Measurements from ENCODE around the gene ZNF330.

ZNF330 gene

GRCh38 chr4:141233673-141234072 is 13.0 kb downstream of the ZNF330 start:
- DNase-seq (ENCODE audit: low read depth): no peak

GRCh38 chr4:141238186-141238585 is 17.5 kb downstream of the ZNF330 start:
- DNase-seq (ENCODE audit: low read depth): no peak

- DNase-seq (ENCODE audit: low read depth): no peak
Observed at GRCh38 chr4:141240259-141240658, 19.6 kb downstream of the ZNF330 start.

- no peak for DNase-seq (ENCODE audit: low read depth)
Observed at GRCh38 chr4:141240671-141241070, 20.0 kb downstream of the ZNF330 start.

DNA sequence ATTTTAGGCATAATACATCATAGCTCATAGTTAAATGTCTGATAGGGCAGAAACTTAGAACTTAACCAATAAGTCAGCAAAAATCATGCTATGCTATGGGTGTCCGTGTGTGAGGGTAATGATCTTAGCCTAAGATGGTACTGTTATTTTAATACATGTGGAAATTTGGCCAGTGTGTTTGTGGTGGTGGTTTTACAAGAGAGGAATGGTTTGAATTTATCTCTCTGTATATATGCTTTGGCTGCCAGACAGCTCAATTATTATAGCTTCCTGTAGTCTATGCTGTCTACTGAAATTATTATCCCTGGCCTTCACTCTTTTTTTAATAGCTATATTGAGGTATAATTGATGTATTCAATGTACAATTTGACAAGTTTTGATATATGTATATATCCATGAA is 21.3 kb downstream of the ZNF330 start:
- no peak for DNase-seq (ENCODE audit: low read depth)

DNA sequence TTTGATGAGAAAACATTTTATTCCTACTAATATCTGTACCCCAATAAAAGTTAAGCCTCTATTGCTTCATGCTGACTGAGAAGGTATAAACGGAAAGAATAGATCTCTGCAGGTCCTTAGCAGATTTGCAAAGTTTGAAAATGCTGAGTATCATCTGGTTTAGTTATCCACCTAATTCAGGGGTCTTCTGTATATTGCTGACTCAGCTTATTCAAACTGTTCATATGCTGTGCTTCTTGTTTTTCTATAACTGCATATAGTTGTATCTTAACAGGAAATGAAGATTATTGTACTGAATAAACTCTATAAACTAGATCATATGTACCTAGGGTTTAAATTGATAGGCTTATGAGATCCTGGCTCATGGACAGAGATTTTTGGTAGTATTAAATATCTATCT is 23.7 kb downstream of the ZNF330 start:
- no peak for DNase-seq (ENCODE audit: low read depth)

DNA sequence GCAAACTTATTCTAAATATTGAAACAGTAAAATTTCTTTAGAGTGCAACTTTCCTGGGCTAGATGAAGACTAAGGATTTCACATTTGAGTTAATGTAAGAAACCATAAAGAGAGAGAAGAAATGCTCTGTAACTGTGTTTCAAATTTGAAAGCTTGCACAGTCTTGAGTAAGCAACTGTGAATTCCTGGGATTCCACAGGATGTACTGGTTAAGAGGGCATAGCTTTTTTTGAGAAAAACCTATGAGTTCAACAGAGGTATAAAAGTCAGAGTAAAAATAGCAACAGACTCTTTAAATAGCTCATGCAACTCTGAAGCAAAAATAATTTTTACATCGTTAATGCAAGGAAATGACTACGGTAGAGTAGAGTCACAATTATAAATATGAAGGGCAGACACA is 25.5 kb downstream of the ZNF330 start:
- DNase-seq (ENCODE audit: low read depth): peak; percentile 8

- no peak for DNase-seq (ENCODE audit: low read depth)
Observed at GRCh38 chr4:141246683-141247429, 26.2 kb downstream of the ZNF330 start.

DNA sequence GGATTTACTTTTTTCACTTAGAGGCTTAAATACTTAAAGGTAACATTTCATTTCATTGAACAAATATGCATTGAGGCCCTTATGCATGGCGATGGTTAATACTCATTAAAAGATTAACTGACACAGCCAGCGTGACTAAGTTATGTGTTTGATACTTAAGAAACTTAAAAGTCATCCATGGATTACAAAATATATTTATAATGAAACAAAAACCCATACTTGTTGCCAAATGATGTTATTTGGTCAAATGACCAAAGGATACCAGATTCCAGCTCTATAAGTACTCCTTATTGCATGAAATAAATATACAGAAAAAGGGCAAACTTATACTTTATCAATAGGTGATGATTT is 26.7 kb downstream of the ZNF330 start:
- no peak for DNase-seq (ENCODE audit: low read depth)

- DNase-seq (ENCODE audit: low read depth): peak; percentile 26
Observed at GRCh38 chr4:141248029-141248428, 27.3 kb downstream of the ZNF330 start.

DNA sequence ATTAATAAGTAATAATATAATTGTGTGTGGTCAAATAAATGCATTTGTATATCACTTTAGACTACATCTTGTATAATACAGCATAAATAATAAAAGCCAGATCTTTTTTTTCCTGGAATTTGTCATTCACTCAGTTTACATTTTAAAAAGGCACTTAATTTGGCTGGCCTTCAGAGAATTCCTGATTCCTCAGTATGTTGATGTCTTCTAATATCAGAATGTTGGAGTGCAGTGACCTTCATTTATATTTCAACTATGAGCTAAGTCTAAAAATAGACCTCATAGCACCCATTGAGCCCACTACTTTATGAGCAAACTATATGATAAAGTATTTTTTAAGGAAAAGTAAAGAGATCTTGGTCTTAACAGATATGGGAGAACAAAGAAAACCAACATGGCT is 27.8 kb downstream of the ZNF330 start:
- DNase-seq (ENCODE audit: low read depth): no peak

DNA sequence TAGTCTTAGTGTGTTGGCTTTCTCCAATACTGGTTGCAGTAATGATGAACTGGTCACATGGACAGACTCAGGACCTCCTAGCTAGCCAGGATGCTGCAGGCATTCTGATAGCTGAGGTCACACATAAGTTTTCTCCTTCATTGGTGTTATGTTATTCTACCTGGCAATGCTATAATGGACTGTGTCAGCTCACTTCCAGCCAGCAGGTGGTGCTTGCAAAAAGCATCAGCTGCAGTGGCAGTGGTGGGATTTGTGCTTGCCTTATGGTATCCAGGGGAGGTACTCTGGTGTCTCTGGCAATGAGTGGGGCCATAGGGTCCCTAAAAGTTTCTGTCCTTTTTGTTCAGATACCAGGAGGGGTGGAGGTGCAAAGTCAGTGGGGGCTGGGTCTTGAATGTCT is 33.6 kb downstream of the ZNF330 start:
- DNase-seq (ENCODE audit: low read depth): no peak

DNA sequence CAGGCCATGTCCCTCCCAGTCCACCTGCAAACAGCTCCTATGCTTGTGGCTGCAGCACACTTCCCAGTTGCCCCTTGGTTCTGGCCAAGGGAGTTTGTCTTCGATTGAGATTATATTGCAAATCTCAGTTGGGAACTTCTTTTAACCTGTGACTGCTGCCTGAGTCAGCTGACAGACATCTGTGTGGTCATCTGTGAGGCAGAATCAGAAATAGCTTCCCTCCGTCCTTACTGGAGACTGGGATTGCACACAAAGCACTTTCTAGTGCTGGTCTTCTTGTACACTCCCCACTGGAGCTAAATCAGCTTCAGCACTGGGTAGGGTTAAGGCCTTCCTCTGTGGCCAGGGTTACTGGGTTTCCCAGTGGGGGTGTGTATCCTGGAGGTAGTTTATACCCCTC is 34.3 kb downstream of the ZNF330 start:
- no peak for DNase-seq (ENCODE audit: low read depth)

DNA sequence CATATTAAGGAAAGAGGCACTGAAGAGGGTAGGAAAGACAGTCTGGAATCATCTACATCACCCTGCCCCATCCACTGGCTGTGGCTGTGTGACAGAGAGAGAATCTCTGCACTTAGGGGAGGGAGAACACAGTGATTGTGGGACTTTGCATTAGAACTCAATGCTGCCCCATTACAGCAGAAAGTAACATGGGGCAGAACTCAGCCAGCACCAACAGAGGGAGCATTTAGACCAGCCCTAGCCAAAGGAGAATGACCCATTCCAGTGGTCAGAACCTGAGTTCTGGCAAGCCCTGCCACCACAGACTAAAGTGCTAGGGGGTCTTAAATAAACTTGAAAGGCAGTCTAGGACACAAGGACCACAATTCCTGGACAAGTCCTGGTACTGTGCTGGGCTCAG is 37.9 kb downstream of the ZNF330 start:
- no peak for DNase-seq (ENCODE audit: low read depth)

GRCh38 chr4:141275834-141276233 is 55.1 kb downstream of the ZNF330 start:
- peak; percentile 53 for DNase-seq (ENCODE audit: low read depth)

DNA sequence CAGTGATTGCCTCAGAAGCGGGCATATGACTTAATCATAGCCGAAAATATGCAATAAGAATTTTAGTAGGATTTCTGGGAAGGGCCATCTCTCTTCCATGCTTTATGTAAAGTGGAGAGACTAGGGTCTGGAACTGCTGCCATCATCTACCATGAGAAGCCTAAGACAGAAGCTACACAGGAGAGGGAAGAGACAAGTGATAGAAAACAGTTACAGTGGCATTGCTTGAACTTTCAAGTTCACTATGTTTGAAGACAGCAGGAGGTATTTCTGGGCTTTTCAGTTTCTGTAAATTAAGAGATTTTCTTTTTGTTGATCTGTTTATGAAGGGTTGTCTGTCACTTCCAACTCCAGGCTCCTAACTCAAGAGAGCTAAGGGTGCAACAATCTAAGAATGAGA is 62.5 kb downstream of the ZNF330 start:
- no peak for DNase-seq (ENCODE audit: low read depth)

- no peak for DNase-seq (ENCODE audit: low read depth)
Observed at GRCh38 chr4:141283563-141283962, 62.9 kb downstream of the ZNF330 start.

All from stromal cell of bone marrow (primary cell).